Skeletal muscle cell (primary cell): ENCODE data around the gene THSD4.
"Not testable (repeated sequence)": the region's sequence is repeated elsewhere in the genome, so short reads cannot be mapped to it uniquely, and the experiment has no call there.

Experiments
- DNase-seq: peaks from one replicate; pipeline ENCODE4 v3.0.0-alpha.2; 2010; ENCODE audit warnings: low read depth
- H3K4me3 ChIP-seq: 2 replicates; pipeline ENCODE4 v1.5.1; 2011; ENCODE audit warnings: low read depth, mild to moderate bottlenecking, control low read depth, low read length, moderate library complexity

Gene THSD4

DNA sequence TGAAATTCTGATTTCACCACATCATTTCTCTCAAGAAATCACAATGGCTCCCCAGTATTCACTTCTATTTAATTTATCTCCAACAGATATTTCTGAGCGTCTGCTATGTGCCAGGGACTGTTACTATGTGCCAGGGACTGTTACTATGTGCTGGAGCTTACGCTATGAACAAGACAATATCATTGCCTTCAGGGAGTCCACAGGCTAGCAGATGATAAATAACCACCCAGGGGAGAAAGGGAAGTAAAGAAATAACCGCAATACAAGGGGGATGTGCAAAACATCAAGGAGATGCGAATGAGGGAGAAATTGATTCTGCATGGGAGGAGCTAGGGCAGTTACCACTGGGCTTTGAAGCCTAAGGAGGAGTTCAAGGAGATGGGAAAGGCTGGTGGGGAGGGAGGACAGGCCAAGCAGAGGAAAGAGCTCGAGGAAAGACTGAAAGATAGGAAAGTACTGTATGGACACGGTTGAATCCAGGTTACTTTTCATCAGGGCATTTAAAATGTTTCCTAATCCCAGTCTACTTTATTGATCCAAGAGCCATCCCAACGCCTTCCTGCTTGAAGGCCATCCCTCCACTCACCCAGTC is 2.5 kb downstream of the THSD4 start:
- no peak for DNase-seq
- H3K4me3 ChIP-seq: no peak overlapping the region

DNA sequence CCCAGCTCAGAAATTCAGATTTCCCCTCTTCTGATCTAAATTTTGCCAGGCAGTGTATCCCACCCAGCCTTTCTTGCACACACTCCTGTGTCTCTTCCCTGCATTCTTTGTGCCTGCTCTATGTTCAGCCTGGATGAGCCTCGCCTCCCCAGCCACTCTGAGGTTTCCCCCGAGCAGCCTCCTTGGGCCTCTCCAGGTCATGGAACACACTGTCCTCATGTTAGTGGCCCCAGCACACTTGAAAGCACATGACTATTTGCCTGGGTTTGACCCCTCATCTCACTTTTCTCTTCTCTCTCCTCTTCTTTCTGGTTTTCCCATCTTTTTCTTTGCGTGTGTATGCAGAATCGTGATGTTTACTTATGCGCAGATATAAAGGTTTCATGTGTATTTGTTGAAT is 3.1 kb downstream of the THSD4 start:
- DNase-seq: no peak
- no peak overlapping the region for H3K4me3 ChIP-seq

DNA sequence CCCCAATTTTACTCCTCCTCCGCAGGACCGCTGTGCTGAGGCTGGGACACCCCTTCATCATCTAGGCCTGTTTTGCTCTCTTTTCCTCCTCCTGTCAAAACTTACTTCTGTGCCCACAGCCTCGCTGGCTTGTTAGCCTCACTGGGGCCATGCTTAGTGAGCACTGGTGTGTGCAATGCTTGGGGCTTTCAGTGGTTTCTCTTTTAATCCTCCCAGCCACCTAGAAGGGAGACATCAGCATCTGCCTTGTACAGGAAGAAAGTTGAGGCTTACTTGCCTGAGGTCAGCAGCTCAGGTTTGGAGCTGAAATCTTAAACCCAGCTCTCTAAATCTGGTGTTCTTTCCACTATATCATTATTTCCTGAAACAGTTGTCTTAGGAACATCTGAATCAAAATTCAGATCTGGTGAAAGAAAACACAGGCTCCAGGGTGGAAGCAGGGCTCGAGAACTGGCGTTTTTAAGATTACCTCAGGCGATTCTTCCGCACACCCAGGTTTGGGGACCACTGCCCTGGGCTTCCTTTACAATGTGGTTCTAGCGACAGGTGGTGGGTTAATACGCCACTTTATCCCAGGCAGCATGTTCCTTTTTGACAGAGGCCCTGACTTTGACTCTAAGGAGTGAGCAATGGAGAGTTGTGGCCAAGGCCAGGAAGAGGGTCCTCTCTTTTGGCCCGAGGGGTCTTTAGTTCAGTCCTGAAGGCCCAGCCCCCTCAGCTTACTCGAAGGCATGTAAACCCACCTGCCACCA is 3.8 kb downstream of the THSD4 start:
- DNase-seq: no peak

DNA sequence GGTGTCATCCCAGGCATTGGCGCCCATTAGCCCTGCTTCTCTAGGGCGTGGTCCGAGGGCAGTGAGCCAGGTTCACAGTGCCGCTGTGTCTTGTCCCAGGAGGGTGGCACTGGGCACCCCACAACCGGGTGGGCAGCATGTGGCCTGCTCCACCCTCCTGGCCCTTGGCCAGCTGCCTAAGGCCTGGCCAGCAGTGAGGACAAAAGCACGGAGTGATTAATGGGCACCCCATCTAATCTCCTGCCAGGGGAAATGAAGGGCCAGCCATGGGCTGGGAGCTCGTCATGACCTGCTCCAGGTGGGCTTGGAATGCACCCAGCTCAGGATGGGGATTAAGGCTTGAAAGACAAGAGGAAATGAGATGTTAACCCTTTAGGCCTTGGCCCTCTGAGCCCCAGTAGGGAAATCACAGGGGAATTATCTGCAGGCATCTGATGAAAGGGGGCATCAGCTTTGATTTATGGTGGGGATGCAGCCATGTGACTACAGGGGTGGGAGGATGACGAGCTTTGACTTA is 5.2 kb downstream of the THSD4 start:
- DNase-seq: no peak

More for the DNA sequence above, 3.8 kb downstream of the THSD4 start:
- no peak overlapping the region for H3K4me3 ChIP-seq

DNA sequence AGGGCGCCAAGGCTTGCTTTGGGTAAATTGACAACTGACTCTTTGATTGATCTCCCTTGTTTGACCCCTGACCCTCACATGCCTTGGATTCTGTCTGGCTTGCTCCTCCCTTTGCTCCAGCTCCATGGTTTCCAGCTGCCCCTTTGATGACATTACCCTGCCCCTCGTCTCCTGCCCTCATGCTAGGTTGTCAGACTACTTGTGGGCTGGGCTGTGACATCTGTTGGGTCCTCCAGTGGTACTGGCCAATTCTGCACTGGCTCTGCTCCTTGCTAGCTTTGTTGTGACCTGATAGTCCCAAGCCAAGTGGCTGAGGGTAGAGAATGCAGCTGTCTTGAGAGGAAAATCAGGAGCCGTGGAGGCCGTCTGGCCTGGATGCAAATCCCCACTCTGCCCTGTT is 6.2 kb downstream of the THSD4 start:
- H3K4me3 ChIP-seq: no peak overlapping the region

More for the DNA sequence above, 5.2 kb downstream of the THSD4 start:
- no peak overlapping the region for H3K4me3 ChIP-seq

DNA sequence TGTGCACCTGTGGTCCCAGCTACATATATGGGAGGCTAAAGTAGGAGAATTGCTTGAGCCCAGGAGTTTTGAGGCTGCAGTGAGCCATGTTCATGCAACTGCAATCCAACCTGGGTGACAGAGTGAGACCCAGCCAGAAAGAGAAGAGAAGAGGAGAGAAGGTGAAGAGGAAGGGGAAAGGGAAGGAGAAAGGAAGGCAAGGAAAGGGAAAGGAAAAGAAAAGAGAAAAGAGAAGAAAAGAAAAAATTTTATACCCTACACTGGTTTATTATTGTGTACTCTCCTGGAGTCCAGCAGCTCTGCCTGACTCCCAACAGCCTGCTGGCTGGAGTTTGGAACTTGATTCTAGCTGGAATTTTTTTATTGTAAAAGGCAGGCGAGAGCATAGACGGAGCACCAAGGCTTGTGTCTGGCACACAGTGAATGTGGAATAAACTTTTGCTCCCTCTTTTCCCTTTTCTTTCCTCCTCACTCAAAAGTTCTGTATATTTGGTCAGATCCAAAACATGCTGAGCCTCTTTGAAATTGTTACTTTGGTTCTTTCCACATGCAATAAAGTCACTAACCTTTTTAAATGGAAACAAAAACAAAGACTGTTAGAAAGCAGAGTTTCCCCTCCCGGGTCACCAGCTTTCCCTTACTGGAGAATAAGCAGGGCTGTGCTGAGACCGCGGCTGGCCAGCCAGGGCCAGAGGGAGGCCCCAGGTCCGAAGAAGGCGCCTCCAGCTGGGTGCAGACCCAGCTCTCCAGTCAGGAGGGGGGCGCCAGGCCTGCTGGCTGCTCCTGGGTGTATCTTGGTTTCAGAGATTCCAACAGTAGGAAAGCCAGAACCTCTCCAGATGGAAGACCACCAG is 9.9 kb downstream of the THSD4 start:
- H3K4me3 ChIP-seq: no peak overlapping the region
- DNase-seq: no peak

More for the DNA sequence above, 6.2 kb downstream of the THSD4 start:
- no peak for DNase-seq

DNA sequence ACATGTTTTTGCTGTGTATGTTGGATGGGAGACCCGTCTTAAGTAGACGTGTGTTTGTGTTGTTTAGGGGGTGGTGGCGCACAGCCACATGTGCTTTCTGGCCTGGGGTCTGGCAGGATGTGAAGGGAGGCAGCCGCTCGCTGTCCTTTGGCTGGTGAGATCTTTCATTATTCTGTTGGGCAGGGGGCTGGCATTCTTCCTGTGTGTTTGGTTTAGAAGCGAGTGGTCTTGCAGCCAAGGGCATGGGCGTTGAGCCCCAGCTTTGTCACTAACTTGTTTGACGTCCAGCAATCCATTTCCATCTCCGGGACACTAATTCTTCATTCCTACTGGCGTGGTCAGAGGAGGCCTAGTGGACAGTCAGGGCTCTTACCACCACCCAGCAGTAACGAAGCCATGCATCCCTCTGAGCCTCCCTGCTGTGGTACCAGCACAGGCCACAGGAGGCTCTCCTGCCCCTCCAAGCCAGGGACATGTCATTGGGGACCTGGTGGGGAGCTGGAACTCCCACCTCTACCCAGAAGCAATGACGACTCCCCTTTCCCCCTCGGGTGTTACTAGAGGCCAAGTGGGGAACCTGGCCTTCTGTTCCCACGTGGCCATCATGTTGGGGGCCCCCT is 10.7 kb downstream of the THSD4 start:
- DNase-seq: no peak
- H3K4me3 ChIP-seq: no peak overlapping the region

DNA sequence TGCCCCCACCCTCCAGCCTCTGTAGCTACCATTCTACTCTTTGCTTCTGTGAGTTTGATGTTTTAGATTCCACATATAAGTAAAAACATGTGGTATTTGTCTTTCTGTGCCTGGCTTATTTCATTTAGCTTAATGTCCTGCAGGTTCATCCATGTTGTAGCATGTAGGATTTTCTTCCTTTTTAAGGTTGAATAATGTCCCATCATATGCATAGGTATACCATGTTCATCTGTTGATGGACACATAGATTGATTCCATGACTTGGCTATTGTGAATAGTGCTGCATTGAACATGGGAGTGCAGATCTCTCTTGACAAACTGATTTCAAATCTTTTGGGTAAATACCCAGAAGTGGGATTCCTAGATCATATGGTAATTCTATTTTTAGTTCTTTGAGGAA is 11.8 kb downstream of the THSD4 start:
- no peak overlapping the region for H3K4me3 ChIP-seq

DNA sequence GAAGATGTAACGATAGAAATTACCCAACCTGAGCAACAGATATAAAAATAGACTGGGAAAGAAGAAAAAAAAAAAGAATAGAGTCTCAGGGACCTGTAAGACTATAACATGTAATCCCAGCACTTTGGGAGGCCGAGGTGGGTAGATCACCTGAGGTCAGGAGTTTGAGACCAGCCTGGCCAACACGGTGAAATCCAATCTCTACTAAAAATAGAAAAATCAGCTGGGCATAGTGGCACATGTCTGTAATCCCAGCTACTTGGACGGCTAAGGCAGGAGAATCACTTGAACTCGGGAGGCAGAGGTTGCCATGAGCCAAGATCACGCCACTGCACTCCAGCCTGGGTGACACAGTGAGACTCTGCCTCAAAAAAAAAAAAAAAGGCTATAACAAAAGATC is 12.9 kb downstream of the THSD4 start:
- not testable (repeated sequence) for DNase-seq, H3K4me3 ChIP-seq

More for the DNA sequence above, 11.8 kb downstream of the THSD4 start:
- no peak for DNase-seq

DNA sequence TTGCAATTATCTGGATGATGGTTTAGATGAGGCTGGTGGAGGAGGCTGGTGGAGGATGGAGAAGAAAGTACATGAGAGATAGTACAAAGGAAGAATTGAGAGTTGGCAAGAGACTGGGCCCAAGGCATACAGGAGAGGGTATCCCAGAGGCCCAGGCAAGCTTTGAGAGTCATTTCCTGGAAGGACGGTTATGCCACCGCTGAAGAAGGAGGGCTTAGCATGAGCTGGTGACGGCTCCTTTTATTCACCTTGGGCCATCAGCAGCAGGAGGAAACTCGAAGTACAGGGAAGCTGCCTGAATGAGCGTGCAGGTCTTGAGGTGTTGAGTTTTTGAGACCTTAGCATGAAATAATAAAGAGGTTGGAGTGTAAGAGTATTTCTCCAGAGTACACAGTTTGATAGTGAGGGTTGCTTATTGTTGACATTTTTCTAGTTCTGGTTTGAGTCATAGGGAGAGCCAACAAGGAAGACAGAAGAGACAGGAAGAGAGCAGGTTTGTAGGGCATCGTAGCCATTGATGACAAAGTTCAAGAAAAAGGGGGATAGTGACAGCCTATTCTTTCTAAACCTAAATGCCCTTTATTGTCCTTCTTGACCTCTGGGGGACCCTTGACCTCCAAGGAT is 13.8 kb downstream of the THSD4 start:
- H3K4me3 ChIP-seq: no peak overlapping the region
- DNase-seq: no peak

DNA sequence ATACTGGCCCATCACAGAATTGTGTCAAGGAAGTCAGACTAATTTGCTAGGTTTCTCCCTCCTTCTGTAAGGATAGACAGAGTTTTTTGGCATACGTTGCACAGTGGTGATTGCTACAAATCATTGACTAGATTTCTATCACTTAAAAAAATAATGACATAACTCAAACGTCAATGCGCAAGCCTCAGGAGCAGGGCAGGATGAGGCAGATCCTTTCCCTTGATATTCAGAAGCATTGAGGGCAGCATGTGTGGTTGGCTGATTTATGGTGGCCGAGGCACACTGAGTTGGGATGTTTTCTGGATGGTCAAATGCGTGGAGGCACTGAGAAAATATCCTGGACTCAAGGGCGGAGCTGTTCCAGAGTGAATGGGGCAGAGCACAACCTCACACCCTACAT is 14.4 kb downstream of the THSD4 start:
- no peak overlapping the region for H3K4me3 ChIP-seq
- no peak for DNase-seq

DNA sequence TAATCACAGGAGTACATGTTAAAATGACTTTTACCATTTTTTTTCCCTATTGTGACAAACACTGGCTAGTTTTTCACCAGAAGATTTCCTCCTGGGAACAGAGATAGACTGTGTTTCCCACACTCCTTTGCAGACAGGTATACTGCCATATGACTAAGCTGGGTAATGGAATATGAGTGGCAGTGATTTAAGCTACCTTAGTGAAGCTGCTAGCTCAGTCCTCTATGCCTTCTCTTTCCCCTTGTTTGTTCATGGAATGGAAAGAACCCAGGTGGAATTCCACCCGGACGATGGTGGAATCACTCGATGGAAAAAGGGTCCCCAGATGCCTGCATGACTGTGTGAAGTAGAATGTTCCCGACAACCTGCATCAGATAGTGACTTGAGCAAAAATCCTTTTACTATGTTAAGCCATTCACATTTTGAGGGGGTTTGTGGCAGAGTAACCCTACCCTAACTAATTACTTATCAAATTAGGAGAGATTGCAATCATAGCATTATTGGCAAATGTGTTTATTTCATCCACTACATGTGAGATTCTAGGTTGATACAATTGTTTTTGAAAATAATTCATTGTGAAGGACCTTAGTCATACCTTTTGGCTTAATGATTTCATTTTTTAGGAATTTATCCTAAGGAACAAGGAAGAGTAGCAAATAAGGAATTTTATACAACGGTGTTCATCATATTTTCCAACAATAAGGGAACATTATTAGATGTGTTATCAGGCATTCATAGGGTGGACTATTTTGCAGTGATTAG is 16.5 kb downstream of the THSD4 start:
- H3K4me3 ChIP-seq: no peak overlapping the region
- no peak for DNase-seq

DNA sequence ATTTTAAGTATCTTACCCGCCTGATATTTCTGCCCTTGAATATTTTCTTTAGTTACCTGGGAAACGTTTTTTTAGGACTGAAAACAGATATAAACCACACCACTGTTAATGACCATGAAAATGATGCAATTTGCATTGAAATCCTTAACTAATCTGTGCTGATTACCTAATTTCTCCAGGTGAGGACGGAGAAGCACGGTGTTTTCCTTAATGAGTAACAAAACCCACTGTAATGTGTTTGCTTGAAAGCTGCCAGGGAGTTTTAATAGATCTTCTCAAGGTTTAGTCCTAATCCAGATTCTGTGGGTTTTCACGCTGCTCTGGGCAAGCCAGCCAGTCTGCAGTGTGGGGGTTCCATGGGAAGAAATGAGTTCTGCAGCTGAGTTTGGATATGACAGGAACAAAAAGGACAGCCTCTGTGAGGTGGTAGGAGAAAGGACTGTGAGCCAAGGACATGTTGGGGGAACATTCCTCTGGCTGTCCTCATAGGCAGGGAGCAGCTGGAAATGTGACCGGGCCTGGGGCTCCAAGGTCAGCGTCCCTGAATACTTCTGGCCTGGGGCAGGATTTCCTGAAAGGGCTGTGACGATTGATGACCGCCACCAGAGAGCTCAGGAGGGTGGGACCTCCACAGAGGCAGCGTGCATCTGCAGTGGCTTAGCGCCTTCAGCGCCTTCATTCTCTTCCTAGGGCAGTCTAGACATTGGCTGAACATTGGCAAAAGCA is 18.6 kb downstream of the THSD4 start:
- no peak overlapping the region for H3K4me3 ChIP-seq
- DNase-seq: no peak

DNA sequence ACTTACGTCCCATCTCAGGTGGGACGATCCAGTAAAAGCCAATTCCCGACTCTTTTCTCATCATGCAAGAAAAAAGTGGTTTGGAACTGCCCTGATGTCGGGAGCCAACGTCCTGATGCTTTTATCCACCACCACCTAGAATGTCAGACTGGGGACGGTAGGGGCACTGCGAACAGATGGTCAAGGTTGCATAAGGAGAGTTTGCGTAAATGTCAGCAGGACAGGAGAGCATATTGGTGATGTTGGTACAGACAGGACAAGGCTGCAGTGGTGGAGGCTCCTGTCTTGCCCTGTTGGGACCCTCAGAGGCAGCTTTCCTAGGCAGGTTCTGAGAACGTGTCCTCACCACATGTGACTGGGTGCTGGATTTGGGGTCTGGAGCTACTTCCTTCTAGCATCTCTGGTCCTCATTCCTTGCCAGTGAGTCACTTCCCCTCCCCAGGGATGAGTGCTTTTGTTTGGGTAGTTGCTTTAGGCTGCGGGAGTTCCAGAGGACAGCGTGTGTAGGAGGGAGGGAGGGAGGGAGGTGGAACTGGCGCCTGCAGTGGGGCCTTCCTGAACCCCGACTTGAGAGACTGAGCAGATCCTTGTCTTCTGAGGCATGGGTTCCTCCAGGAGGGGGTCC is 21.0 kb downstream of the THSD4 start:
- DNase-seq: peak; percentile 59
- no peak overlapping the region for H3K4me3 ChIP-seq

DNA sequence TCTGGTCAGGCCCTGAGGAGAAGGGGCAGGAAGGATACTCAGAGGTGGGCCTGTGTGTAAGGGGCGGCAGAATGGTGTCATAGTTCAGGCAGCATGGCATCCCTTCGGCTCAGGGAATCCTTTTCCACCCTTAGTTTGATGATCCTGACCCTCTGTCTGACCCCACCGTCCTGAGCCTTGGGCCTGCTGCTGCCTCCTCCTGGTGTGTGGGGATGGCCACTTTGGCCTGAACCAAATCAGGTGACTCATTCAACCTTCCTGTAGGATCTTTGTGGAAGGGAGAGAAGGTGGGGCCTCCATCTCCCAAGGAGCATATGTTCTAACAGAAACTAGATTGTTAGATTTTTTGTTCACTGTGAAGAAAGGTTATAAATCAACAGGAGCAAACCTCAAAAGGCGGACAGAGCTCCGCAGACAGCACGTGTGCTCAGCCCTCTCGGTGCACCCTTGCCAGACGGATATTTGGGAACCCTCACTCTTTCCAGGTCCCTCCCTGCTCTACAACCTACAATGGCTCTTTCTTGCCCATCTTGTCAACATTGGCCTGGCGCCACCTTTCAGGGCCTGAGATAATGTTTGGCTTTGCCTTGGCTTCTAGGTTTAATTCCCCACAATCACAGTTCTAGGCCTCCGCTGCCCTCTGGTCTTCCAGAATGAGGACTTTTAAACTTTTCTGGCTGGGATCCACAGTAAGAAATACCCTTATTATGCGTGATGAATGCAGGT is 21.7 kb downstream of the THSD4 start:
- DNase-seq: no peak
- H3K4me3 ChIP-seq: no peak overlapping the region

DNA sequence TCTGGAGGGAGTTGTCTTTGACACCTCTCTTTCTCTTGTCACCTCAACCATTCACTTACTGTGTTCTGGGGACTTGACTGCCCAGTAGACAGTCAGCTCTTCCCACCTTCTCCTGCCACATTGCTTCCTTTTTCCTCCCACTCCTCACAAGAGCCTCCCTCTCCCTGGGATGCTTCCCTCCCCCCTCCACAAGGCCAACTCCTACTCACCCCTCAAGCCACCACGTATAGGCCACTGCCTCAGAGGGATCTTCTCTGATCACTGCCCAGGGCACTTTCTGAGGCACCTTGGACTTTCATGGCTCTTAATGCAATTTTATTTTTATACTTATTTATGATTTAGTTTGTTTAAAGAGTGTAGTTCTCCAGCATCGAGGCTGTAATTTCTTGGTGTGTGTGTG is 23.2 kb downstream of the THSD4 start:
- no peak for DNase-seq

DNA sequence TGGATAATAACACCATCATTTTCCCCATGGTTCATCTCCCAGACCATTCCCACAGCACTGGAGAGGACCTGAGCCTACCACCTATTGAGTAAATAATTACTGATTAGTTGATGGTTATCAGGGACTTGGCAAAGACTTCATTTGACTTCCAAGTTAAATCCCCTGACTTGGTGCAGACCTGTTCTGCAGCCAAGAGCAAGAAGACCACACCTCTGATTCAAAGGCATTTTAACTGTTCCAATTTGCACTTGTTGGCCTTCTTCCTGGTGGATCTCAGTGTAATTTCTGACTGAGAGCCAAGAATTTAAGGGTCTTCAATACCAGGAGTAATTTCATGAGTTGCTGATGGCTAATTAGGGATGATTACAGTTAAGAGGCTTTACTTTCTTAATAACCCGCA is 24.0 kb downstream of the THSD4 start:
- H3K4me3 ChIP-seq: no peak overlapping the region
- DNase-seq: no peak

More for the DNA sequence above, 23.2 kb downstream of the THSD4 start:
- no peak overlapping the region for H3K4me3 ChIP-seq
